GM18508 (cell line): Measurements from ENCODE around the gene HTR6.

Experiments
- ATAC-seq: cut with Tn5 transposase; IDR thresholded peaks from one replicate; pipeline ENCODE4 v1.9.1; 2021; ENCODE audit warnings: moderate number of reproducible peaks; ENCODE audit not compliant: insufficient read depth, unreplicated experiment

The HTR6 gene

GRCh38 chr1:19682901-19683300 lies 18.2 kb downstream of the HTR6 start:
- ATAC-seq, result no peak

- ATAC-seq, result no peak
Measured at GRCh38 chr1:19683351-19683750, 18.7 kb downstream of the HTR6 start.

- no peak for ATAC-seq
Measured at GRCh38 chr1:19684677-19685076, 20.0 kb downstream of the HTR6 start.

- no peak for ATAC-seq
Measured at GRCh38 chr1:19685994-19686393, 21.3 kb downstream of the HTR6 start.

GRCh38 chr1:19687414-19687813 lies 22.7 kb downstream of the HTR6 start:
- no peak for ATAC-seq

- ATAC-seq, result no peak
Measured at GRCh38 chr1:19688041-19688842, 23.6 kb downstream of the HTR6 start.

- ATAC-seq, result no peak
Measured at GRCh38 chr1:19689085-19689757, 24.5 kb downstream of the HTR6 start.

GRCh38 chr1:19689856-19690255 lies 25.2 kb downstream of the HTR6 start:
- no peak for ATAC-seq

- no peak for ATAC-seq
Measured at GRCh38 chr1:19690342-19690741, 25.7 kb downstream of the HTR6 start.

- no peak for ATAC-seq
Measured at GRCh38 chr1:19694298-19694697, 29.6 kb downstream of the HTR6 start.

GRCh38 chr1:19695772-19696171 lies 31.1 kb downstream of the HTR6 start:
- no peak for ATAC-seq

GRCh38 chr1:19696820-19697219 lies 32.1 kb downstream of the HTR6 start:
- no peak for ATAC-seq

- no peak for ATAC-seq
Measured at GRCh38 chr1:19698181-19698580, 33.5 kb downstream of the HTR6 start.

GRCh38 chr1:19700079-19700777 lies 35.6 kb downstream of the HTR6 start:
- ATAC-seq, result no peak

GRCh38 chr1:19703280-19703679 lies 38.6 kb downstream of the HTR6 start:
- ATAC-seq, result no peak

GRCh38 chr1:19704247-19705113 lies 39.8 kb downstream of the HTR6 start:
- ATAC-seq, result no peak

- no peak for ATAC-seq
Measured at GRCh38 chr1:19705464-19705863, 40.8 kb downstream of the HTR6 start.

GRCh38 chr1:19706136-19706535 lies 41.5 kb downstream of the HTR6 start:
- ATAC-seq, result no peak

GRCh38 chr1:19708567-19709110 lies 44.0 kb downstream of the HTR6 start:
- ATAC-seq, result no peak

GRCh38 chr1:19709260-19709793 lies 44.7 kb downstream of the HTR6 start:
- no peak for ATAC-seq
